ENCODE measurements around the gene WRAP53. TPM values are rescaled to one million over a fixed set of nuclear protein-coding genes. Genes with fewer than 3 reads are reported as not detected.

The WRAP53 gene
- total RNA-seq, 6 experiments from 2014 or later = 1.9 to 3.8 (median 3.0) TPM

DNA sequence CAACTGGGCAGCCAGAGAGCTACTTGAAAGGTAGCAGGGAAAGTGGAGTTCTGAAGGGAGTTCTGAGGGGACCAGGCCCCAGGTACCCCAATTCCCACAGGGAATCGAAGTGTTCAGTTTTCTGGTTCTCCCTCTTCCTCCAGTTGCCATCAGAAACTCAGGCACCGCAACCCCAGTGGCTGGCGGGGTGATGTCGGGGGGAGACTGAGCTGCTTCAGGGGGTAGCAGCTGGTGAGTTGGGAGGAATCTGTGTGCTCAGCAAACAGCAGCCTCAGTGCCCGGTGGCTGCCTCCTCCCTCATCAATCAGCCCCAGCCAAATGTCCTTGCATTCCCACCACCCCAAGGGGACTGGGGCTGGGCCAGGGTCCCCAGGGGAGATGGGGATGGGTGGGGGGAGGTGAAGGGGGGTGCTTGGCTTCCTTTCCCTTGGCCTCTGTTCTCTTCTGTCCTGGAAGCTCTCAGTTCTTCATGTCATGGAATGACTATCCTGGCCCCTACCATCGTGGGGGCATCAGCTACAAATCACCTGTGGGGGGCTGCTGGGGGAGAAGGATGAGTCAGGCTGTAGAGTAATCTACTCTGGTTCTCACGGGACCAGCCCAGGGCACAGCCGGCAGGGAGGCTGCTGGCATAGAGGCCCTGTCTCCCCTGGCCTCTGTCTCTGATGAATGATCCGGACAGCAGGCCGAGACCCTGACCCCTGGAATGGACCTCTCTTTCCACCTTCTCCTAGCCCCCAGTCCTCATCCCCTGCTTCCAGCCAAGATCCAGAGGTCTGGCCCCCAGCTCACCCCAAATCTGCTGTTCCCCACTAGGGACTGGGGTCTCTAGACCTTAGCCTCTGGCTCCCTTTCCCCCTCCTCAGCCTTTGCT lies 26.7 kb downstream of the WRAP53 start:
- Histone ChIP-seq H3K36me3 (no peaks in the 10 kb centered on the region), H3K27me3 (peaks cover 0 to 19% of the 10 kb centered on the region in 2 donors), H3K27ac (no peak overlapping the region), H3K4me3 (no peak overlapping the region), H3K4me1 (peaks cover 0 to 3% (median 0%) of the 10 kb centered on the region in 4 donors), H3K9me3 (no peaks in the 10 kb centered on the region)
- TF ChIP-seq CTCF (IDR thresholded peaks at IDR 0.05) = no peak
- no peak for TF ChIP-seq POLR2A (IDR thresholded peaks at IDR 0.05)
- DNase-seq = no peak
- 67% methylated on average over 1 of the region's 10 CpGs for WGBS (ENCODE audit: insufficient coverage, low coverage, low lambda C conversion rate, missing lambda C conversion rate)
- intact Hi-C loops (cut with DNase I) = no loop called here
- no peak for ATAC-seq

DNA sequence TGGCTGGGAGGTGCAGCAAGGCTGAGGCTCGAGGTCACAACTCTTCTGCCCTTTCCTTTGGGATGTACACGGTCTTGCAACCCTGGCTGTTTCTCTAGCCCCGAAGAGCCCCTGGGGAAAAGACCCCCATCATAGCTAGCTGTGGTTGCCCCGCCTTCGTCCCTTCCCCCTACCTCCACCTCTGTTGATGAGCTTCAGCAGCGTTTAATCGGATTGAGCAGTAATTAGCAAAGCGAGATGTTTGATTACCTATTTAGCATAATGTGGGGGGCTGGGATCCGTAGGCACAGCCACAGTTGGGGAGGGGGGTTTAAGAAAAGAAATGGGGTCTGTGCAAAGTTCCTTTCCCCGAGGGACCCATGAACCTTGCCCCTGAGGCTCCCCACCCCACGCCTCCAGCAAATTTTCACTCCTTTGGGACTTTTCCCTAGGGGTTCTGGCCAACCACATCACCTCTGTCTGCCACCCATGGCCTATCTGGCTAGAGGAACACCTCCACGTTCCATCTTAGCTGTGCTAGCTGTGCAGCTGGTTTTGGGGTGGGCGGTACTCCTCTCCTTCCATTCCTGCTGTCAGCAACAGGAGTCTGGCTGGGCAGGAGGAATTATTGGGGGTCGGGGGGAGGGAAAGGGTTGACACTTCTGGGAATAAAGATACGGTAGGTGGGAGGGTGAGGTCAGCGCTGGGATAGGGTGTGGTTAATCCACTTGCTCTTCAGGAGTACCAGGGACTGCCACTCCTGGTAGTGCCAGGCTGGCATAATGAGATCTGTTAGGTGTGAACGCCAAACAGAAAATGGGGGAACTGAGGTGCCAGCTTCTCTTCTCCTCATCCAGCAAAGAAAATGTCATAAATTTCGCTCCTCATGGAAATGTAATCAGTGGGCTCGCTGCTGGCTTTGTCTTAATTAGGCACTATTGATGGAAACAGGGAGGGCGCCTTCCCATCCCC lies 27.9 kb downstream of the WRAP53 start:
- Histone ChIP-seq H3K36me3 (no peaks in the 10 kb centered on the region), H3K27me3 (peaks cover 0 to 19% of the 10 kb centered on the region in 2 donors), H3K27ac (no peak overlapping the region), H3K4me1 (peaks cover 0 to 3% (median 0%) of the 10 kb centered on the region in 4 donors), H3K4me3 (peak overlapping the region in 2 of 3 donors; percentile 37 to 48), H3K9me3 (no peaks in the 10 kb centered on the region)
- intact Hi-C loops (cut with DNase I) = no loop called here
- ATAC-seq (no peak), DNase-seq (no peak)
- 27% methylated on average over 18 of the region's 20 CpGs for WGBS (ENCODE audit: insufficient coverage, low coverage, low lambda C conversion rate, missing lambda C conversion rate)
- no peak for TF ChIP-seq POLR2A (IDR thresholded peaks at IDR 0.05)
- no peak for TF ChIP-seq CTCF (IDR thresholded peaks at IDR 0.05)

- Histone ChIP-seq H3K4me1 (peaks cover 0 to 3% (median 0%) of the 10 kb centered on the region in 4 donors), H3K9me3 (no peaks in the 10 kb centered on the region), H3K36me3 (no peaks in the 10 kb centered on the region), H3K27ac (no peak within 1 kb of the TSS), H3K27me3 (peaks cover 0 to 19% of the 10 kb centered on the region in 2 donors), H3K4me3 (peak within 1 kb of the TSS; percentile 37 to 49 (median 48))
- ATAC-seq (peak; percentile 76 to 92 (median 86)), DNase-seq (peak; percentile 64 to 67 (median 66))
- intact Hi-C loops (cut with DNase I) = no loop called here
- under 1% methylated on average over 40 of the region's 64 CpGs for WGBS (ENCODE audit: insufficient coverage, low coverage, low lambda C conversion rate, missing lambda C conversion rate)
- TF ChIP-seq CTCF (IDR thresholded peaks at IDR 0.05) (peak; percentile 28 to 50 (median 36)), POLR2A (IDR thresholded peaks at IDR 0.05) (no peak)
Observed at GRCh38 chr17:7716901-7717755, 28.9 kb downstream of the WRAP53 start, which contains the start of gene DNAH2. Gene DNAH2, plus strand, starts transcription at chr17:7717744. Its CDS starts 1,991 bp downstream, at chr17:7719735.
